Naive thymus-derived CD8-positive, alpha-beta T cell (primary cell): ENCODE measurements around the gene CORIN. TPM values are rescaled to one million over a fixed set of nuclear protein-coding genes. Genes with fewer than 3 reads are reported as not detected.
A peak's percentile ranks its signal among the peaks of the same experiment; 100 is the strongest.

ENCODE experiments used
- ATAC-seq, 2 donors: fragments of 150-1000 bp; cut with Tn5 transposase in 1 of 2; sonication (Bioruptor Pico), chemical (Tn5 transposase) in 1 of 2; 1 replicate in 1 of 2; 2 replicates in 1 of 2; pipeline ENCODE4 v1.10.0; 2021; ENCODE audit warnings: mild to moderate bottlenecking in 2 of 2, moderate library complexity in 2 of 2
- POLR2A ChIA-PET: fragments of 350-600 bp; sonication (Branson Sonifier 250); formaldehyde crosslinking; loops from one replicate; lab custom pipeline; 2021; ENCODE audit warnings: antibody characterized with exemption; lab: Charles Lee
- DNase-seq, 10 donors: peaks; one replicate each; pipeline versions ENCODE4 v3.0.0 to v3.0.0-alpha.2; 2020 to 2022
- H3K27ac Mint-ChIP-seq, 10 donors: one replicate each; pipeline ENCODE4 v1.8.0; 2020 to 2022; ENCODE audit warnings: mild to moderate bottlenecking in 10 of 10, mixed read lengths in 10 of 10, moderate library complexity in 4 of 10, inconsistent platforms in 1 of 10
- H3K27me3 Mint-ChIP-seq, 5 donors: one replicate each; pipeline ENCODE4 v1.8.0; 2021 to 2022; ENCODE audit warnings: mixed read lengths in 5 of 5
- H3K36me3 Mint-ChIP-seq, 3 donors: one replicate each; pipeline ENCODE4 v1.8.0; 2020 to 2022; ENCODE audit warnings: mixed read lengths in 3 of 3, mild to moderate bottlenecking in 2 of 3, inconsistent platforms in 1 of 3
- H3K4me1 Mint-ChIP-seq, 4 donors: one replicate each; pipeline ENCODE4 v1.8.0; 2021 to 2022; ENCODE audit warnings: mixed read lengths in 4 of 4
- H3K4me3 Mint-ChIP-seq, 10 donors: one replicate each; pipeline ENCODE4 v1.8.0; 2020 to 2022; ENCODE audit warnings: mild to moderate bottlenecking in 10 of 10, mixed read lengths in 10 of 10, moderate library complexity in 6 of 10, inconsistent platforms in 1 of 10
- H3K9me3 Mint-ChIP-seq, 9 donors: one replicate each; pipeline ENCODE4 v1.8.0; 2020 to 2022; ENCODE audit warnings: mixed read lengths in 9 of 9, mild to moderate bottlenecking in 3 of 9, inconsistent platforms in 1 of 9, moderate library complexity in 1 of 9
- polyA plus RNA-seq, 3 donors: library from polyadenylated mRNA; unstranded; fragments of 300-500 nt; fragmentation: Illumina TruSeq; gene quantifications; one replicate each; pipeline ENCODE4 v1.2.3, GENCODE V29; 2021
- total RNA-seq, 8 experiments: library from RNA in 2 of 8; stranded (reverse) in 2 of 8; gene quantifications; one replicate each; pipeline ENCODE4 v1.2.3 and lab custom pipeline; 2021 to 2026

CORIN gene
- total and polyA plus RNA-seq, 5 experiments from 2014 or later, result 0.05 to 0.49 (median 0.31) TPM; not detected in 2

DNA sequence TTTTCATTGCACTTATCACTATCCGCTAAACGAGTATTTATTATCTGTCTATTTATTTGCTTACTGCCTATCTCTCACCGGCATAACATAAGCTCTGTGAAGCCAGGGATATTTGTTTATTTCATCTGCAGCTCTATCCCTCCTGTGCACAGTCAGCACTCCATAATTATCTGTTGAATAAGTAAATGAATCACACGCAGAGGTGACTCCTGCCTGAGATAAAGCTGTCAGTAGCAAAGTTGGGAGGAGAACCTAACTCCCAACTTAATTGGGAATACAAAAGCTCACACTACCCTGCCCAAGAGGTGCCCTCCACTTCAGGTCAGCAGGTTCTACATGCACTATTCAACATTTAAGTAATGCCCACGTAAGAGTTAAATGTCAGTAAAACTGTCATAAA lies 85.7 kb downstream of the CORIN start:
- POLR2A ChIA-PET, result no interaction called here
- Mint-ChIP-seq H3K27me3 (peaks cover 8 to 32% (median 21%) of the 10 kb centered on the region in 5 donors), H3K4me3 (no peak overlapping the region), H3K9me3 (peaks cover 0 to 20% (median 12%) of the 10 kb centered on the region in 9 donors), H3K27ac (peak overlapping the region in 1 of 10 donors; percentile 6), H3K36me3 (peaks cover 0 to 16% (median 0%) of the 10 kb centered on the region in 3 donors), H3K4me1 (no peaks in the 10 kb centered on the region)
- DNase-seq (no peak), ATAC-seq (no peak)

- Mint-ChIP-seq H3K4me1 (no peaks in the 10 kb centered on the region), H3K4me3 (no peak overlapping the region), H3K27ac (no peak overlapping the region), H3K36me3 (peaks cover 0 to 16% (median 0%) of the 10 kb centered on the region in 3 donors), H3K27me3 (peaks cover 5 to 32% (median 21%) of the 10 kb centered on the region in 5 donors), H3K9me3 (peaks cover 0 to 20% (median 12%) of the 10 kb centered on the region in 9 donors)
- no peak for DNase-seq
- no peak for ATAC-seq
- POLR2A ChIA-PET, result no interaction called here
Measured at GRCh38 chr4:47750788-47751187, 87.1 kb downstream of the CORIN start.

- Mint-ChIP-seq H3K27me3 (peaks cover 4 to 32% (median 19%) of the 10 kb centered on the region in 5 donors), H3K36me3 (peaks cover 0 to 16% (median 0%) of the 10 kb centered on the region in 3 donors), H3K27ac (no peak overlapping the region), H3K4me1 (no peaks in the 10 kb centered on the region), H3K4me3 (no peak overlapping the region), H3K9me3 (peaks cover 0 to 20% (median 12%) of the 10 kb centered on the region in 9 donors)
- ATAC-seq (no peak), DNase-seq (no peak)
- POLR2A ChIA-PET, result no interaction called here
Measured at GRCh38 chr4:47749858-47750257, 88.0 kb downstream of the CORIN start.

- DNase-seq, result no peak
- H3K27ac Mint-ChIP-seq, result no peak overlapping the region
- H3K36me3 Mint-ChIP-seq, result peaks cover 0 to 16% (median 0%) of the 10 kb centered on the region in 3 donors
- H3K9me3 Mint-ChIP-seq, result peaks cover 0 to 19% (median 12%) of the 10 kb centered on the region in 9 donors
- ATAC-seq, result no peak
- no peaks in the 10 kb centered on the region for H3K4me1 Mint-ChIP-seq
- H3K27me3 Mint-ChIP-seq, result peaks cover 4 to 32% (median 19%) of the 10 kb centered on the region in 5 donors
- POLR2A ChIA-PET, result no interaction called here
- H3K4me3 Mint-ChIP-seq, result no peak overlapping the region
Measured at GRCh38 chr4:47749060-47749459, 88.8 kb downstream of the CORIN start.

- ATAC-seq (no peak), DNase-seq (no peak)
- H3K36me3 Mint-ChIP-seq, result peaks cover 0 to 12% (median 3%) of the 10 kb centered on the region in 3 donors
- H3K4me3 Mint-ChIP-seq, result no peak overlapping the region
- H3K9me3 Mint-ChIP-seq, result peaks cover 0 to 11% (median 9%) of the 10 kb centered on the region in 9 donors
- H3K27ac Mint-ChIP-seq, result no peak overlapping the region
- H3K27me3 Mint-ChIP-seq, result peaks cover 4 to 32% (median 21%) of the 10 kb centered on the region in 5 donors
- POLR2A ChIA-PET, result no interaction called here
- H3K4me1 Mint-ChIP-seq, result no peaks in the 10 kb centered on the region
Measured at GRCh38 chr4:47747846-47748494, 89.9 kb downstream of the CORIN start.

- peaks cover 4 to 24% (median 15%) of the 10 kb centered on the region in 5 donors for H3K27me3 Mint-ChIP-seq
- H3K4me3 Mint-ChIP-seq, result no peak overlapping the region
- DNase-seq (no peak), ATAC-seq (no peak)
- POLR2A ChIA-PET, result no interaction called here
- no peaks in the 10 kb centered on the region for H3K4me1 Mint-ChIP-seq
- peaks cover 0 to 7% (median 3%) of the 10 kb centered on the region in 9 donors for H3K9me3 Mint-ChIP-seq
- H3K27ac Mint-ChIP-seq, result no peak overlapping the region
- peaks cover 0 to 5% (median 3%) of the 10 kb centered on the region in 3 donors for H3K36me3 Mint-ChIP-seq
Measured at GRCh38 chr4:47747211-47747610, 90.7 kb downstream of the CORIN start.

DNA sequence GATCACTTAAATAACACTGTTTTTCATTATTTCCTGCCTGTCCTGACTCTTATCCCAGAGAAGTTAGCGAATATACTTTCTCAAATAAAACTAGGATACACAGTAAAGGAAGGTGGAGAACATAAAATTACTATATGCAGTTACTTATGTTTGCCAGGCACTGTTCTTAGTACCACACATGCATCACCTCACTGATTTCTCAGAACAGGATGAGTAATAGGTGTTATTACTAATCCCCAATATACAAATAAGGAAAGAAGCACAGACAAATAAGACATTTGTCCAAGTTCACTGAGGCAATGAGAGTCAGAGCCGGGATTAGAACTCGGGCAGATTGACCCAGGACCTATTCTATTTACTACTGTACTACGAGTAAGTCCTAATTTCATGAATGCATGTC lies 91.7 kb downstream of the CORIN start:
- DNase-seq, result no peak
- Mint-ChIP-seq H3K36me3 (peaks cover 0 to 3% (median 0%) of the 10 kb centered on the region in 3 donors), H3K4me3 (no peak overlapping the region), H3K9me3 (peaks cover 0 to 6% (median 2%) of the 10 kb centered on the region in 9 donors), H3K4me1 (no peaks in the 10 kb centered on the region), H3K27me3 (peaks cover 2 to 14% (median 11%) of the 10 kb centered on the region in 5 donors), H3K27ac (no peak overlapping the region)
- POLR2A ChIA-PET, result no interaction called here
- ATAC-seq, result no peak

- POLR2A ChIA-PET, result no interaction called here
- peaks cover 0 to 5% (median 3%) of the 10 kb centered on the region in 3 donors for H3K36me3 Mint-ChIP-seq
- H3K4me1 Mint-ChIP-seq, result no peaks in the 10 kb centered on the region
- H3K27me3 Mint-ChIP-seq, result peaks cover 1 to 8% (median 5%) of the 10 kb centered on the region in 5 donors
- no peak for DNase-seq
- no peak overlapping the region for H3K27ac Mint-ChIP-seq
- H3K9me3 Mint-ChIP-seq, result peaks cover 0 to 11% (median 4%) of the 10 kb centered on the region in 9 donors
- ATAC-seq, result no peak
- no peak overlapping the region for H3K4me3 Mint-ChIP-seq
Measured at GRCh38 chr4:47744843-47745382, 93.0 kb downstream of the CORIN start.

GRCh38 chr4:47744253-47744652 lies 93.6 kb downstream of the CORIN start:
- Mint-ChIP-seq H3K4me1 (no peaks in the 10 kb centered on the region), H3K27me3 (peaks cover 0 to 5% (median 3%) of the 10 kb centered on the region in 5 donors), H3K4me3 (no peak overlapping the region), H3K36me3 (peaks cover 0 to 11% (median 3%) of the 10 kb centered on the region in 3 donors), H3K9me3 (peaks cover 4 to 15% (median 9%) of the 10 kb centered on the region in 9 donors), H3K27ac (no peak overlapping the region)
- ATAC-seq (no peak), DNase-seq (no peak)
- POLR2A ChIA-PET, result no interaction called here

DNA sequence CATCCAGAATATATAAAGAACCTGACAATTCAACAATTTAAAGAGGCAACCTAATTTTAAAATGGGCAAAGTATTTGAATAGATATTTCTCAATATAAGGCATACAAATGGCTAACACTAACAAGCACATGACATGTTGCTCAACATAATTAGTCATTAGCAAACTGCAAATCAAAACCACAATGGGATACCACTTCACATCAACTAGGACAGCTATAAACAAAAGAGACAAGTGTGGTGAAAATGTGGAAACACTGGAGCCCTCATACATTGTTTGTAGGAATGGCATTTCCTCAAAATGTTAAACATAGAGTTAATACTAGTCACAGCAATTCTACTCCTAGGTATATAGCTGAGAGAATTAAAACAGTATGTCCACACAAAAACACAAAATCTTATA lies 96.7 kb downstream of the CORIN start:
- POLR2A ChIA-PET, result no interaction called here
- Mint-ChIP-seq H3K27me3 (peaks cover 2 to 14% (median 12%) of the 10 kb centered on the region in 5 donors), H3K36me3 (peaks cover 0 to 15% (median 3%) of the 10 kb centered on the region in 3 donors), H3K27ac (no peak overlapping the region), H3K4me3 (no peak overlapping the region), H3K9me3 (peaks cover 7 to 31% (median 21%) of the 10 kb centered on the region in 9 donors), H3K4me1 (no peaks in the 10 kb centered on the region)
- DNase-seq (no peak), ATAC-seq (no peak)

- Mint-ChIP-seq H3K36me3 (peaks cover 0 to 15% (median 0%) of the 10 kb centered on the region in 3 donors), H3K9me3 (peaks cover 6 to 31% (median 19%) of the 10 kb centered on the region in 9 donors), H3K4me3 (no peak overlapping the region), H3K27me3 (peaks cover 4 to 33% (median 8%) of the 10 kb centered on the region in 5 donors), H3K4me1 (no peaks in the 10 kb centered on the region), H3K27ac (no peak overlapping the region)
- ATAC-seq (no peak), DNase-seq (no peak)
- POLR2A ChIA-PET, result no interaction called here
Measured at GRCh38 chr4:47737326-47737725, 100.5 kb downstream of the CORIN start.

DNA sequence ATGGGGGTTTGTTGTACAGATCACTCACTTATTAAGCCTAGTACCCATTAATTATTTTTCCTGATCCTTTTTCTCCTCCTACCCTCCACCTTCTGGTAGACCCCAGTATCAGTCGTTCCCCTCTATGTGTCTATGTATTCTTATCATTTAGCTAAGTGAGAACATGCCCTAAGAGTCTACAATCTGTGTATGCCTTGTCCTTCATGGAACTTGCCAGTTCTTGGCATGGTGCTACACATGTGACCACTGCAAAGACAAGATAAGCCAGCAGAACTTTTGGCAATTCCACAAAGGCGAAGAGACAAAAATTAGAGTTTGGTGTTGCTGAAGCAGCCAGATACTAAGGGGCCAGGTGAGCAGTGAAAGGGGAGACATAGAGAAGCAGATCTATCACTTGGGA lies 101.3 kb downstream of the CORIN start:
- Mint-ChIP-seq H3K9me3 (peaks cover 6 to 31% (median 19%) of the 10 kb centered on the region in 9 donors), H3K27me3 (peaks cover 6 to 37% (median 11%) of the 10 kb centered on the region in 5 donors)
- POLR2A ChIA-PET, result no interaction called here

GRCh38 chr4:47736146-47736545 lies 101.7 kb downstream of the CORIN start:
- no peak overlapping the region for H3K27ac Mint-ChIP-seq
- peaks cover 0 to 15% (median 0%) of the 10 kb centered on the region in 3 donors for H3K36me3 Mint-ChIP-seq
- H3K4me1 Mint-ChIP-seq, result no peaks in the 10 kb centered on the region
- POLR2A ChIA-PET, result no interaction called here
- H3K4me3 Mint-ChIP-seq, result no peak overlapping the region
- no peak for DNase-seq
- no peak for ATAC-seq
- H3K27me3 Mint-ChIP-seq, result peaks cover 9 to 41% (median 14%) of the 10 kb centered on the region in 5 donors
- H3K9me3 Mint-ChIP-seq, result peaks cover 6 to 31% (median 19%) of the 10 kb centered on the region in 9 donors

More for the DNA sequence above, 101.3 kb downstream of the CORIN start:
- Mint-ChIP-seq H3K27ac (no peak overlapping the region), H3K4me3 (no peak overlapping the region), H3K36me3 (peaks cover 0 to 15% (median 0%) of the 10 kb centered on the region in 3 donors), H3K4me1 (no peaks in the 10 kb centered on the region)
- DNase-seq, result no peak
- ATAC-seq, result no peak
